HG03066 (cell line): ENCODE measurements around the gene RTP4.

Source experiments
- ATAC-seq: cut with Tn5 transposase; IDR thresholded peaks from one replicate; pipeline ENCODE4 v1.9.1; 2021; ENCODE audit warnings: low read depth; ENCODE audit not compliant: unreplicated experiment

The RTP4 gene, protein sequence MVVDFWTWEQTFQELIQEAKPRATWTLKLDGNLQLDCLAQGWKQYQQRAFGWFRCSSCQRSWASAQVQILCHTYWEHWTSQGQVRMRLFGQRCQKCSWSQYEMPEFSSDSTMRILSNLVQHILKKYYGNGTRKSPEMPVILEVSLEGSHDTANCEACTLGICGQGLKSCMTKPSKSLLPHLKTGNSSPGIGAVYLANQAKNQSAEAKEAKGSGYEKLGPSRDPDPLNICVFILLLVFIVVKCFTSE

DNA sequence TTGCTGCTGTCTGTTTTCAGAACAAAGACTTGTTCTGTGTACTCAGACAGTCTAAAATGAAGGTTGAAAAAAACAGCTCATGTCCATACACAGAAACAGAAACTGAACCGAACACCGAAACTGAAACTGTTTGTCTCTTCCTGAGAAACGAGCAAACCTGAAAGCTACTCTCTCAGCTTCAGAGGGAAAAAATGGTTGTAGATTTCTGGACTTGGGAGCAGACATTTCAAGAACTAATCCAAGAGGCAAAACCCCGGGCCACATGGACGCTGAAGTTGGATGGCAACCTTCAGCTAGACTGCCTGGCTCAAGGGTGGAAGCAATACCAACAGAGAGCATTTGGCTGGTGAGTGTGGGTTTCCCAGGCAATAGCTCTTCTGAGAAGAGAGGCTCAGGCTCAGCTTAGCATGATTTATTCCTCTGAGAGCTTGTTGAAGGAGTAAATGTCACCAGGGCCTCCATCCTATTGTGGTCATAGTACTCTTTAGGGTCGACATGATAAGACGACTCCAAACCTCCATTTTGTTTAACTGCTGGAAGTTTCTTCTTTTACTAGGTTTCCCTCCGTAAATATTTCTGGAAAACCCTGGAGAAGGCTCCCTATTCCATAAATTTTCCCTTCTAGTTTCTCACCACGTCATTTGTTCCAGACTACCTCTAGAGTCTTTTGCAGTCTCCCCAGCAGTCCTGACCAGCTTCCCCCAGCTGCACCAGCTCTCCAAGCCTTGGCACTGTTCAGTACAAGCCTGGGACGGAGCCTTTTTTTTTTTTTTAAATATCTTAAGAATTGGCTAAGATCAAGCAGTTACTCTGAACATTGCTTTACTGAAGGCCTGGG, at the start of gene RTP4:
RTP4 (plus strand) TSS at position 135 of the 838 bp plus-strand sequence; CDS start at position 192, 57 bp downstream.
- ATAC-seq: peak; percentile 95

DNA sequence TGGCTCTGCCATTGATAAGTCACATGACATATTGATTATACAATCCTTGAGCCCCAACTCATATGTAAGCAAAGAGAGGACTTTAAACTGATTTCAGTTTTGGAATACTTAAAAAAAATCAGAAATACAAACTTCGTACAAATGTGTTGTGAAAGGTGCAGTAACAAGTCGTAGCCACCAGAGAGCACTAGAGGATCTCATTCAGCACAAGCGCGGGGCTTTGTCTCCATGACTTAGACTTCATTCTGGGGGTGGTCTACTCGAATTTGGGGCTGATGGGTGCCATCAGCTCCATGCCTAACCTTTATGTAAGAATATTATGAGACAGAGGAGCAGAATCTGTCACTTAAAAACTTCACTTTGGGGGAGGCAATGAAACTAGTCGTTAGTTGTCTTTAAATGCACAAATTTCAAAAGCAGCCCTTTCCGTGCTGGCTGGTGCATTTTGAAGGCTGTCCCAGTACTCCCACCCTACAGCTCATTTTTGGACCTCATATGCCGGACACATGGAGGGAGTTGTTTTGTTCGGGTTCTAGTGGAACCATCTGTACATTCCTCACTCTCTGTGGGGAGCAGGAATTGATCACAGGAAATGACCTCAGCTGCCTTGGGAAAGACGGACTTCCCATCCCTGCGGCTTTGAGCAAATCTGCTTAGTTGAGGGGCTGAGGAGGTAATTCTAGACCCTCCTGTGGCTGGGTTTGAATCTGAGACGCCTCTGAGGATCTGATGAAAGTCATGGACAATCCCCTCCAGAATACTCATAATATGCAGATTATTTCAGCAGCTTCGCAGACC, 49.2 kb upstream of the RTP4 start:
- ATAC-seq: no peak

DNA sequence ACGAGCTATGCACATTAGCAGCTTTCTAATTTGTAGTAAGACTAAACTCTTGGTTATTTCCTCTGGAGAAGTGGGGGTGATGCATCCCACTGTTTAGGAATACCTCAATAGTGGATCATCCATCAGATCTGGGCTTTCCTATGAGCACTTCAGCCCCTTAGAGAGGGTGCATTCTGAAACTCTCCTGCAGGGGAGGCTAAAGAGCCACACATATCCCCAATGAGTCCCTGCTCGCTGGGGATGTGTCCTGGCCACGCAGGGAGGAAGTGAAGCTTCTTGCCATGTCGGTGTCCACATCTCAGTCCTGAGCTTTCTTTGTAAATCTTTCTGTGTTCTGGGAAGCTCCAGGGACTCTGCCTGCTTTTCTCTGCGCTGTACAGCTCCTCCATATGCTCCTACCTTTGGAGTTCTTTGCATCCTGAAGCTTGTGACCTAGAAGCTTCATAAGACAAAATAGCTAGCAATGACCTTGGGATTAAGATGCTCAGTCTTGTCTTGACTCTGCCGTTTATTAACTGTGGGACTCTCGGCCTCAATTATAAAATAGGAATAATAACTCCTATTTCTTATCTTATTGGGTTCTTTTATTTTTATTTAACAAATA, 48.4 kb upstream of the RTP4 start:
- peak; percentile 84 for ATAC-seq

DNA sequence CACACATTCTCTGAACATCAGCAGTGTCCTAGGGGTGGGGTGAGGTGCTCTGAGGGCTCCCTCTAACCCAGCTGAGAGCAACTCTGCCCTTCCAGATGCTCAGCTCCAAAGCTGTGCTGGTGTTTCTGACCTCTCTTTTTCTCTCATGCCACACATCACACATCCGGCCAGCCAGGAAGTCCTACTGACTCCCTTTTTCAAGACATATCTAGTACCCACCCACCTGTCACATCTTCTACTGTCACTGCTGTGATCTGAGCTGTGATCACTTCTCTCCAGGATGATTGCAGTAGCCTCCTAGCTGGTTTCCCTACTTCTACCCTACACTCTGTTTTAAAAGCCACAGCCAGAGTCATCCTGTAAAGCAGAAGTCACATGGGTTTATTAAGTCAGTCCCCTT, 46.4 kb upstream of the RTP4 start:
- no peak for ATAC-seq

DNA sequence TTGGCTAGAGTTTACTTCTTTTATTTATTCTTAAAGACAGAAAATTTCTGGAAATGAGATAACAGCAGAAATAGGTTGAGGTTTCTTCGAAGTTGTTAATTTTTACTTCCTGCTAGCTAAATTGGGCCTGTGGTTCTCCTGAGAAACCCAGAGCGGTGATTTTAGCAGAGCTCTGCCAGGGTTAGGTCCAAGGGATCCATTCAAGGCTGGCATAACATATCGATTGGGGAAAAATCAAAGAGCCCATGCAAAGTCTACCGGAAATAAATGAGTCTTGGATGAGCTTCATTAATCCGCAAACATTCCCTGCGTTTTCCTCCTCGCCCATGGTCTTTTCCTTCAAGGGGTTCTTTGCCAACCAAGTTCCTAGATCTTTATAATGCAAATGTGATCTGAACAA, 45.9 kb upstream of the RTP4 start:
- ATAC-seq: no peak

DNA sequence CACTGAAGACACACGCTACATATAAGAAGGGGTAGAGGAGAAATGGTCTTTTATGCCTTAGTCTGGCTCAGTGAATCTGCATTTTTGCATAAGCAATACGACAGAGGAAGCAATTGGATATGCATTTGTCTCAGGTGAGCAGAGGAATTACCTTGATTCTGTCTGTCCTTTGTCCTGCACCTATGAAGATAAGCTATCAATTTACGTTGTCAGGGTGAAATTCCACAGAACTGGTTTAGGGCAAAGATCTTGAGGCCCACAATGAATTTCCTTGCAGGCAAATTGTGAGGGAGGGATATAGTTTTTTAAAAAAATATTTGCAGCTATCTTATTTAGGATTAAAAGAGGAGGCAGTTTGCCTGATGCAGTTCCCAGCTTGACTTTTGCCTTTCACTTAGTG, 45.1 kb upstream of the RTP4 start:
- no peak for ATAC-seq

DNA sequence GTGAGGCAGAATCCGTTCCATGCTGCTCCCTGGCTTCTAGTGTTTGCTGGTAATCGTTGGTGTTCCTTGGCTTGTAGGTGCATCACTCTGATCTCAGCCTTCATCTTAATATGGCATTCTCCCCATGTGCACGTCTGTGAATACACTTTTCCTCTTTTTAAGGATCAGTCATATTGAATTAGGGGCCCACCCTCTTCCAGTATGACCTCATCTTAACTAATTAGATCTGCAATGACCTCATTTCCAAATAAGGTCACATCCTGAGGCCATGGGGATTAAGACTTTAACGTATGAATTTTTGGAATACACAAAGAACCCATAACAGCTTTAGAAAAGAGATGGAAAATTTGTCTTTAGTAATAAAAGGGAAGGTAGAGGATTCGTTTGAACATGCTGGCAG, 42.6 kb upstream of the RTP4 start:
- ATAC-seq: no peak

DNA sequence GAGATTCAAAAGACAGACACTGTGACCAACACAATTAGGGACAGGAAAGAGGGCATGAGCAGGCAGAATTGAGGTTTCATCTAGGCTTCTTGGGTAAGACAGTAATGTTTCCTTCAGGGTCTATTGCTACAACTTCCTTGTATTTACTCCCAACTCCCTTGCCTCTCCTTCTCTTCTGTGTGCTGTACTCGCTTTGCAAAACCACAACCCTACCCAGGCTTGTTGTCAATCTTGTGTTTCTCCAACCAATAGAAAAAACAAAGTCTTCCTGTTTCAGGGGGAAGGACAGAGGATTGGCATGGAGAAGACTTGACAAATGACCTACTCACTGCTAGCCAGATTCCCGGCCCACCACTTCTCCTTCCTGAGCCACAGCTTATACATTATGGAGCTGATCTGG, 40.3 kb upstream of the RTP4 start:
- no peak for ATAC-seq

DNA sequence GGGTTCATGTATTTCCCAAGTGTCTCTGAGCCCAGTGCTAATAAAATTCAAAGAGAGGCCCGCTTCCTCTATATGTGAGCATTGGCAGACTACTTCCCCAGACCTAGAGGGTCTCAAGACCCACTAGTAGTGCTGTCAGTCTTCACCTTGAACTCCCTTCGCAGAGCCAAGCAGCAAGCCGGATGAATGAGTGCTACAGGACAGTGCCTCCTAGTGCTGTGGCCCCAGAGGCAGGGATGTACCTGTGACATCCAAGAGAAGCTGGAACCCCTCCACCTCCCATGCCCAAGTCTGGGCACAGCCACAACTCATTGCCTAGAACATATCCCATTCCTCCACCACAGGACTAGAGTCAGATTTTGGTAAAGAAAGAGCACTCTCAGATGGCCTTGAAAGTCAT, 39.5 kb upstream of the RTP4 start:
- ATAC-seq: no peak

DNA sequence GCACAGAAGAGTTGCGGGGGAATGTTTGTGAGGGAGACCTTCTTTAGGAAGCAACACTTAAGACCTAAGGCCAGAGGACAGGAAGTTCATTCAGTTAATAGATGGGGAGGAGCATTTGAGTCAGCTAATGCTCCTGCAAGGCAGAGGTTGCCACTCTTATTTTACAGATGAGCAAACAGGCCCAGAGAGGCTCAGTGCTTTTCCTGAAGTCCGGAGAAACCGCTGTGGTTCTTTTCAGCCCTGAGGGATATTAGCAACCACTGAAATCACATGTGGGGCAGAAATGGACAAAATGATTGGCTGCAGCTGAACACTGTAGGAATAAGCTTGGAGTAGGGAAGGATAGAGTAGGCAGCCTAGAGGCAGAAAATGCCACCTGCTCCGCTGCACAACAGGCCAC, 33.3 kb upstream of the RTP4 start:
- ATAC-seq: no peak

DNA sequence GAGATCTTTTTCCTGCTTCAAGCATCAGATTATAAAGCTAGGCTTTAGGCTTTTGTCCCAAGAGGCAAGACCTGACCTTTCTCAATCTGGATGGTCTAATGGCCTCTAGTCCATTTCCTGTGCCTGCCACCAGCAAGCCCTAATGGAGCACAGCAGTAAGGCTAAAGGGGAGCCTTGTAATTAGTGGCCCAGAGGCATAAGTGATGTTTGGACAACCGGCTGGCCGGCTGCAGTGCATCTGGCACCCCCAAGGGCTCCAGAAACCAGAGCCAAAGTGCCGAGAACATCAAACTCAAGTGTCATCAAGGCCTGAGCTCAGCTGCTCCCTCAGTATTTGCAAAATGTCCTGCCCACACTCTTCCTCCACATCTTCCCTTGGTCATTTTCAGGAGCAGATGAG, 31.9 kb upstream of the RTP4 start:
- ATAC-seq: no peak

DNA sequence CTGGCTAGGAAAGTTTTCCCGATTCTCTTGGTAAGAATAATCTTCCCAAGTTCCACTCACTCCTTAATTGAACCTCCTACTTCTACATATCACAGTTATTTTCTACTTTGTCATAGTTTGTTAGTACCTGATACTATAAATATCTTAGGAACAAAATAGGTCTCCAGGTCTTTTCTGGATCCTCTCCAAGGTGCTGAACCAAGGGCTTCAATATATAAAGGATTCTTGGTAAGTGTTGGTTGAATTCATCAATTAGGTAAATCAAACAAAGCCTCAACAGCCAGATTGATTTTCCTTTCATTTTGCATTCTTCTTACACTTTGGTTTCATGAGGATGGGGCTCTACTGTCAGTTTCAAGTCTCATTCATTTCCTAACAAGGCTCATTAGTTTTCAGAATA, 27.6 kb upstream of the RTP4 start:
- no peak for ATAC-seq

DNA sequence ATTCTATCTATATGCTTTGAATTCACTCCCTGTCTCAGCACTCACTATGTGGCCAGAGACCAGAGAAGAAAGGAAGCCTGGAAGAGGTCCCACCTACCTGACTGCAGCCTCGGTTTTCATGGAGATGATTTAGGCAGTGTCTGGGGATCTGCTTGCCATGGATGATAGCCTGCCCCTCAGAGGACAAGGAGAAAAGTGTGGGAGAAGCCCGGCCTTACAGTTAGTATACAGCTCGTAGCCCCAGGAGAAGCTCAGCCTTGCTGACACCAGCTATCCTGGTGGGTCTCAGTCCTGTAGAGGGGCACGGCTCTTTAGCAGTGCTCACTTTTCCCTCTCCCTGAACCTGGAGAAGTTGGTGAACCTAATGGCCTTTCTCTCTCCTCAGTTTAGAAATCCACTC, 25.9 kb upstream of the RTP4 start:
- no peak for ATAC-seq

DNA sequence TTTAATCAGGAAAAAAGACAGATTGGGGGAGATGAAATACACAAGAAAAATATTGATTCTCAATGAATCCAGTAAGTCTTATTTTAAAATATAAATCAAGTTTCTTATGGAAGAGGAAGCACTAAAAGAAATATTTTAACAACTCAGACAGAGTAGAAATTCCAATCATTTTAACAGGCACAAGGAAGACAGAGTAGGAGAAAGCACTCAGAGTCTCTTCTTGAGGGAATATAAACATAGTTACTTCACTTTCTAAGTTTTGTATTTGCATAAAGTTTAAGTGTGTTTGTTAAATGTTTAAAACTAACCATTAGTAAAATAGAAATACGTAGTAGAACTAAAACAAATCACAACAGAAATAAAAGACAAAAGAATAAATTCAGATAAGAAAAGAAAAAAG, 24.5 kb upstream of the RTP4 start:
- ATAC-seq: no peak

DNA sequence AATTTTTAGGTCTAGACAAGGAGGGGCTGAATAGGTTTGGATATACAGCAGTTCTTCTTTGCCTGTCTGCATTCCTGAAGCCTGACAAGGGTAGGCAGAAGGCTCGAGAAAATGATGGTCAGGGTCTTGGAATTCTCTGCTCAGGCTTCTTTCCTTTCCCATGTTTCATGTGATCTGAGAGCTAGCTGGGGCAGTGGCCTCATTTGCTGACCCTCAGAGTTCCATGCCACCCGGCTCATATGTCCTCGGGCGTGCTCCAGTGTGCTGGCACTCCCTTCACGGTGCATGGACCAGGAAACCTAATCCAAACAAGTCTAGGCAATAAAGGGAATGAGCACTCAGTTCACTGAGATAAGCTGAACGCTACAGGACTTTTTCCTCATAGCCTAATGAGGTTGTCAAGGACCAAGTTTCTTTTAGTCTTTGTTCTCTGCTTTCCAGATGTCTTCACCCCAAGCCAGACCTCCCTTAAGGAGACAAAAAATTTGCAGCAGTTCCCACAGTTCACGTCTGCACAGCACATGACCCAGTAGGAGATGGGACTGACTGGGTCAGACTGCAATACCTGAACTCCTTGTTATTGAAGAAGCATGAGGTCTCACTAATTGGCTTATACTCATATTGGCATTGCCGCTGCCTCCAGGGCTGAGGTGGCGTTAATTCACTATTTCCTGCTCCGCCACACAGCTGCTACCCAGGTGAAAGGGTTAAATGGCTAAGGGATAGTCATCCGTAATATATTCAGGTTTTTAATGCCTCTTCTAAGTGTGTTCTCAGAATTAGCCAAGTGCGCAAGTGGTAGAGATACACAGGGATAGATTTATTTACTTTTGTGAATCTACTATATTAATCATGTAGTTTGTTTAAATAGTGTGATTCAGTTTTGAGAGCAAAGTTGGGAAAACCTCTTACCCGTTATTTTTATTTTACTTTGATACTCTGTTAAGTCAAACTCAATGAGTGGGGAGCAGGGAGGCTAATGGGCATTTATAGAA, 15.3 kb upstream of the RTP4 start:
- no peak for ATAC-seq

DNA sequence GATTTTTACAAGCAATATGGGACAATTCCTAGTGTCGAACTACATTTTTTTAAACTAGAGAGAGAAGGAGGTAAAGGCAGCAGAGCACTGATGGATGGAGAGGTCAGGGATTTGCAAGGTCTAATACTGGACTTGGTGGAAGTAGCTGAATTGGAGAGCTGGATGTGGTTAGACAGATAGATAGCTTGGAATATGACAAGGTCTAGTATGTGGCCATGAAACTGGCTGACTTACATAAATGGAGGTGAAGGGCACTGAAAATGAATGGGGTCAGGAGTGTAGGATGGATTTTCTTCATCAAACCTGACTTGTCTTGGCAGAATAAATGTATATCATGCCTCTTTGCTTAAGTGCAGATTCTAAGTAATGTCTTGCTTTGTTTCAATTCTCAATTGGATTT, 10.1 kb upstream of the RTP4 start:
- ATAC-seq: no peak

DNA sequence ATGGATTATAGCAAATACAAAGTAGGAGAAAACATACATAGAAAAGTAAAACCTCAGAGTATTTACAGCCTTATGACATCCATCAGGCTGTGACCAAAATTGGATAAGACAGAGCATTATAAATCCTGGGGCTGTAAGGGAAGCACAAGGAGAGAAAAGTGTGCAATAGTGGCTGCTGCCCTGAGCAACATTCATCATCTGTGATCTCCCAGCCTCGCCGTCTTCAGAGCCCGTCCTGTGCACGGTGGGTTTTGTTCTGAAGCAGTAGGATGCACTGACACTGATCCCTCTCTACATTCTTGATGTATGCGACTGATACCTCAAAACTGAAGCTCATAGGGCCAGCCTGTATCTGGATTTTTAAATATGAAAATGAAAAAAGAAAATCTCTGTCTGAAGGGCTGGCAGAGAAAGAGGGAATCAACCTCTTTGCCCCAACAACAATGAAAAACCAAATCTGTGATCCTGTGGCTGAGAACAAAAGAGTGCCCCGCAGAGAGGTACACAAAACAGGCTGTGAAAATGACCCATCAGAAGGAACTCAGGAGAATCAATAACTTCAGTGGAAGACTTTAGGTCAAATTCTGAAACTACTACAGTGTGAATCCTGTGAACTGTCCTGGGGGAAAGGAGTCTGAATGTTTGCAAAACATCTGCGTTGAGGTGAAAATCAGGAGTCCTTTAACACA, 8.2 kb upstream of the RTP4 start:
- ATAC-seq: no peak

DNA sequence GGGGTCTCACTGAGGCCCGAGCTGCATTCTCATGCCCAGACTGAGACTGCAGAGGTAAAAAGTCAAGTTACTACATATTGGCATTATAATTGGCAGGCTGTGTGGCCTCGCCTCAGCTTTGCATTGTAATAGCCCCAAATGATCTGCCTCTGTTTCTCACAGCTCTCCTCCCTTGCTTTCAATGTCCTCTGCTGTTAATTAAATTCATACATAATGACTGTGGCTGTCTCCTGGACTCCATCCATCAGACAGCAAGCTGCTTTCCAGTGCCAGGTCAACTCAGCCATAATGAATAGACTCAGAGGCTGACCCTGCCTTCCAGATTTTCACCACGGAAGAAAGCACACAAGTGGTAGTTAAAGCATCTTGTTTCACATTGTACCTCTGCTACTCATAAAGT, 7.6 kb upstream of the RTP4 start:
- no peak for ATAC-seq

DNA sequence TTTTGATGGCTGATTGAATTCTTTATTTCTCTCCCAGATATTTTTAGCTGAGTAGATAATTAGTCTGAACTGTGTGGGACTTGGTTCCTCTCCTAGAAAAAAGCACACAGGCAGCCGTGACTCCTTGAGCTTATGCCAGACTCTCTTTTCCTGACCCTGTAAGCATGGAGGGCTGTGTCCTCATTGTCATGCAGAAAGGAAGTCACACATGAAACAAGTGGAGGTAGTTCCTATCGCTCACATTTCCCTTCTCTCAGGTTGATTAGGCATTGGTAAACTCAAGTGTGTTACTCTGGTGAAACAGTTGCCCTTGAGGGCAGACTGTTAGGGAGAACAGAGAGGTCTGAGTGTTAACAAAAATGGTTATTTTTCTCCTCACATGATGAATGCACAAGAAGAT, 6.3 kb upstream of the RTP4 start:
- no peak for ATAC-seq
